HL-60/S4 (cell line): ENCODE results near the gene STMP1.
"Not testable (repeated sequence)": the region's sequence is repeated elsewhere in the genome, so short reads cannot be mapped to it uniquely, and the experiment has no call there.

Experiments
- in situ Hi-C: fragments of 300-500 bp; cut with MboI; formaldehyde crosslinking; loops from 2 replicates; pipeline ENCODE4 v1.14.3; 2022; ENCODE audit warnings: low sequenced_read_pairs

Gene STMP1

DNA sequence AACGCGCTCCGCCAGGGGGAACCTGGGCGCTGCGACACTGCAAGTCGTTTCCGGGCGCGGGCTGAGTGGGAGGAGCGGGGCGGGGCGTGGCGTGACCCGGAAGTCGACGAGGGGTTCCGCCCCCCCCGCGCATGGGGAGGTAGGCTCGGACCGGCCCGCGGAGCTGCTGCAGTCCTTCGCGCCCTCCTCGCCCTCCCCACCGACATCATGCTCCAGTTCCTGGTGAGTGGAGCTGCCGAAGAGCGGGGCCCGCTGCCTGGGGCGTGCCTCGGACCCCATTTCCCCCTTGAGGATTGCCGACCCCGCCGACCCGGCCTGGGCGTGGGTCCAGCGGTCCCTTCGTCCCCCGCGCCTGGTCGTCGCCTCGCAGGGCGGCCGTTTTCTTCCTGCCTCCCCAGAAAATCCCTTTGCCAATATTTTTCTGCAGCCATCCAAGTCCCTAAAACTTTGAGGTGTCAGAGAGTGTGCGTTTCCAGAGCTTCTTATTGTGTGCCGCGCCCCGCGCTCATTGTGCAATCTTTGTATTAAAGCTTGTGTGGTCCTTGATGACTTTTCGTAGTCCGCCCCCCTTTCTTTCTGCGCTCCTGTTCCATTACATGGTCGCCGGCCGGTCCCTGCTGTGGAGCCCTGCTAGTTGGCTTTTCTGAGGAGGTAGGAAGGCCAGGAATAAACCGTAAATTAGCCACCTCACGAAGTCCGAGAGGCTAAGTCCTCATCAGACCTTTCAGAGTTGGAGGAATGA, at the start of gene STMP1:
STMP1 (plus strand) TSS at position 142 of the 742 bp plus-strand sequence.
- in situ Hi-C loops: no loop called here

DNA sequence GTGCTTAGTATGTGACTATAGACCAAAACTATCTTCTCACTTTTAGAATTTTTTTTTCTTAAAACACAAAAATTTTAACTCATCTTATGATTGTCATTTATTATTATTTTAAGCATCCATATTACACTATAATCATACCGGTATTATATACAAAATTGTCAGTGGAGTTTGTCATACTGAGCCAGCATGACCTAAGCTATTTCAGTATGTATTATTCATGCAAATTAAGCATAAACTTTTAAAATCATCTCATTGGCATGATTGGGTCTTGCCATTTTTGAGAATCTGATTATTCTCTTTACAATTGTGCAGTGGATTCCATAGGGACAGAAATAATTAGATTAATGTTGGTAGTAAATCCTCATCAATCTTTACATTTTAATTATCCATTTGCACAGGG, 46.2 kb upstream of the STMP1 start:
- in situ Hi-C loops: no loop called here

DNA sequence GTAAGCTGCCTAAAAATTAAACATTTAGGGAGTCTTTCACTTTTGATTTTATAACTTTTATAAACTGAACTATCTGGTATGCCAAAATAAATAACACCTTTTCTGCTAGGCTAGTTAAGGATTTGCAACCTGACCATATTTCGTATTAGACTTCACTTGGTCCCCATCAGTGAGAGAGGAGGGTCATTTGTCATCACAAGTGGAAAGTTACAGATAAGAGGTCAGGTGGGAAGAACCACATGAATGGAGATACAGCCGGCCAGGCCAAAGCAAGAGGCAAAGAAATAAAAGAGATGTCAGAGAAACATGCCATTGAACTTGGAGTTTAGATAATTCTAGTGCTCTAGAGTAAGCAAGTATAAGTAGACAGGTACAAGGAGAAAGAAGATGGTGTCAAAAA, 44.5 kb upstream of the STMP1 start:
- in situ Hi-C loops: no loop called here

DNA sequence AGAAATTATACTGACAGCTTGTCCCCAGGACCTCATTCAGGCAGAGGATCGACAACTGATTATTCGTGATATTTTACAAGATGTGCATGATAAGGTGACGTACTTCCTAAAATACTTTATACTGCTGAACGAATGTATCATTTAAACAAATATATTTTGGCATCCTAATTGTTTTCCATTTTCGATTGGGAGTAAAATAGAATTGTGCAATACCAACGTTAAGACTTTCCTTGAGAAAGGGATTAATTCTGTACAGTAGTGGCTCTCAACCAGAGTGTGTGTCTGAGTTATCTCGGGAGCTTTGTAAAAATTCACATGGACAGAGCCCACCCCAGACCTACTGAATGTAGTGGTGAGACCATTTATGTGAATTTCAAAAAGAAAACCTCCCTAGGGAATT, 43.8 kb upstream of the STMP1 start:
- in situ Hi-C loops: no loop called here

DNA sequence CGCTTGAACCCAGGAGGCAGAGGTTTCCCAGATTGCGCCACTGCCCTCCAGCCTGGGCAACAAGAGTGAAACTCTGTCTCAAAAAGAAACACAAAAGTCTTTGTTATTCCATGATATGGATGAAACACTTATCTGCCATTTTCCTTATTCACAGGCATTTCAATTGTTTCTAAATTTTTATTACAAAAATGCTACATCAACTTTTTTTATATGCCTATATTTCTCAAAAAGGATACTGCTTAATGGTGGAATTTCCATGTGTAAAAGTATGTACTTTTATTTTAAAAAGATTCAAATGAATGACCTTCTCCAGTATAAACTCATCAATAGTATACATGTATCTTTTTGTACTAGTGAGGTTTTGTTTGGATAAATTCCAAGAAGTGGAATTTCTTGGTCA, 41.9 kb upstream of the STMP1 start:
- in situ Hi-C loops: no loop called here

DNA sequence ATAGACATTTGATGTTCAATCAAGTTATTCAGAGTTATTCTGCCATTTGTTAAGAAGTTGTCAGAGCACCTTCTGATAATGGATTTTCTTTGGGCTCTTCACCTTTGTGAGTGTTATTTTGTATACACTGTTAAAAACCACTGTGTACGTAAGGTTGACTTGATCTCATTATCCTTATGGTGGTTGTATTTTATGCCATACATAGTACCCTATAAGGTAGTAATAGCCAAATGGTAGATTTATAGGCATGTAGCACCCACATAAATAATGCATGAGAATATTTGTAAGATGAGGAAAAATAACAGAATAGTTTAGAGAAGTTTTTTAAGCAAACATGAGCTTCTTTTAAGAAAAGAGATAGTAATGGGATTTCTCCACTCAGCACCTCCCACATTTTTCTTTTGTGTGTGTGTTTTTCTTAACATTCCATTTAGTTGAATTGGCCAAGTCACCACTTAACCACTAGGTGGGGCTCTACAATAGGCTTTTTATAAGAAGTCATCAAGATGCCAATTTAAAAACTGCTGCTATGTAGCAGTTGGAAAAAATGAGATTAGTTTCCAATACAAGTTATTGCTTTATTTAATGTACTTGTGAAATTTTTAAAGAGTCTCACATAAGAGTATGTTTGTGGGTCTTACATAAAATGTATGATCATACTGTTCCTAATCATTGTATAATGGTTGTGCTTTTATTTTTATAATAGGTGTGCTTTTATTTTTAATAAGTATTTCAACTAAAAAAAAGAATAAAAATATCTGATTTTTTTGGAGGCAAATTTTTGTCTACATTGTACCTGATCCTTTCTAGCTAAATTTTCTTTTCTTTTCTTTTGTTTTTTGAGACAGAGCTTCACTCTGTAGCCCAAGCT, 41.1 kb upstream of the STMP1 start:
- in situ Hi-C loops: no loop called here

DNA sequence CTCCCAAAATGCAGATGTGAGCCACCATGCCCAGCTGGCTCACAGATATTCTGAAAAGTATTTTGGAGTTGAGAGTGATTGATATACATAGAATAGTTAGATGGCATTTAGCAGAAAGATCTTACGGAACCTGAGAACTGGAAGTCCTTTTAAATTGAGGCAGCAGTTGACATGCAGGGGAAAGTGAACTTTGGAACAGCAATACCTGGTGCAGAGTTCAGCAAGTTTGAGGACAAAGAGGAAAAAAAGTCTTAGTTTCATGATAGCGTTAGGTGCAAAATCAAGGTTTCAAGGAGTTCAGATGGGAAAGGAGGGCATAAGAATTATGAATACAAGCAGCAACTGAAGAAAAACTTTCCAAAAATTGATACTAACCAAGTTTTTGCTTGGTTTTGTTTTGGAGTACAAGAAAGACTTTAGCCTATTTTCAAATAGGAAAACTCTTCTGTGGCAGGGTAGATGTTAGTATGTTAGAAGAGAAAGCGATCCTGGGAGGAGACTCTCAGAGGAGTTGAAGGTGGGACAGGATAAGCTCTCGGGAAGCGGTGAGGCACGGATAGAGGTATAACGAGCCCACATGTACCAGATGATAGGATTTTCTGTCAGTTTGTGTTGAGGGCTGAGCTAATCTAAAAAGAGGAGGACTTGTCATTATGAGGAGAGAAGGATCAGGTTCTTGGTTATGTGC, 28.0 kb upstream of the STMP1 start:
- in situ Hi-C loops: no loop called here

DNA sequence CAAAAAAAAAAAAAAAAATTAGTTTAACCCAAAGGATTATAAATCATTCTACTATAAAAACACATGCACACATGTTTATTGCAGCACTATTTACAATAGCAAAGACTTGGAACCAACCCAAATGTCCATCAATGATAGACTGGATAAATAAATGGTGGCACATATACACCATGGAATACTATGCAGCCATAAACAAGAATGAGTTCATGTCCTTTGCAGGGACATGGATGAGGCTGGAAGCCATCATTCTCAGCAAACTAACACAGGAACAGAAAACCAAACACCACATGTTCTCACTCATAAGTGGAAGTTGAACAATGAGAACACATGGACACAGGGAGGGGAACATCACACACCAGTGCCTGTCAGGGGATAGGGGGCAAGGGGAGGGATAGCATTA, 22.6 kb upstream of the STMP1 start:
- in situ Hi-C loops: not testable (repeated sequence)

DNA sequence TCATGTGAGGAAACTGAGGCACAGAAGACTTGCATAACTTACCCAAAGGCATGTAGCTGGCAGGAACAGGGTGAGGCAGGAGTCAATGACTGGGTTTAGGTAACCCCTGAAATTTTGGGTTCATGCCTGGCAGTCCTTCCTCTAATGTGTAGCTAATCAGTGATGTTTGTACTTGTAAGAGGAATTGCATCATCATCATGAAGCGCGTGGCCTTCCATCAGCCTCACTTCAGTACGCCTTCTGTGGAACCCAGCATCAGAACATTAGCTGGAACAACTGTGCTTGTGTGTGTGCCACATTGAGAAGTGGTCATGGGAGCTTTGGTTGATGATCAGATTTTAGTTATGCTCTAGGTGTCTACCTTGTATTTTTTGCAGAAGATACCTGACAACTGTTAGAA, 18.2 kb upstream of the STMP1 start:
- in situ Hi-C loops: no loop called here

DNA sequence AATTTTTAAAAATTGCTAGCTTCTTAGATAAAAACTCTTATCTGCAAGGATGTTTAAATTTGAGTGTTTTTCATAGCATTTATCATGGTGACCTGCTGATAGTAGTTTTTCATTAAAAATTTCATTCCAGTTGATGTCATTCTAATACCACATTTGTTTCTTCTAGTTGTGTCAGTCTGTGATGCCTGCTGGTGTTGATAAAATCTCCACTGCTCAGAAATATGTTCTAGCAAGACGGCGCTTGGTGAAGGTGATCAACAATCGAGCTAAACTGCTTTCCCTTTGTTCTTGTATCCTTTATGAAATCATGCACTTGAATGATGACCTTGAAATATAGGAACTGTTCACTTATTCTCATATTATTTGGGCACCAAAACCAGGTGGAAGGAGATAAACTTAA, 17.6 kb upstream of the STMP1 start:
- in situ Hi-C loops: no loop called here

DNA sequence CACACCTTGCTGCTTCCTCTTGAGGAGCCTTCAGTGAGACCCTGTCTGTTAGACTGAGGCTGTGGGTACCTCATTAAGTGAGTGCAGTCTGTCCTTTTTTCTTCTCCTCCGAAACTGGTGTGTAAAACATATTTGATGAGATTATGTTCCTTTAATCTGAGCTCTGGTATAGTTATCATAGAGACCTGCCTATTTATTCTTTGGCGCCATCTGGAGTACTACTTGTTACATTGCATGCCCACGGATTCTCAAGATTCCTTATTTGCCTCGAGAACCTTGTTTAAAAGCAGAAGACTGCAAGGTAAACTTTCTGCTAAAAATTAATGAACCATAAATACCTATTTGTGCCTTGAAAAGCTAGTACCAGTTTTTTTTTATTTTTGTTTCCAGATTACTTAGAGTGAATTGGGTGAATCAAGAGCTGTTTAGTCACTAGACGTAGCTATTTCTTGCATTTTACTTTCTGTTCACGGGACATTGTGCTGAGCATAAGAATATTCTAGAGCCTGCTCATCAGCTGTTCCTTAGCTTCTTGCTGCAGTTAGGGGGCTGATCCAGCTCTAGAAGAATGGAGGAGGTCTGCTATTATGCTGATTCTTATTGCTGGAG, 16.9 kb upstream of the STMP1 start:
- in situ Hi-C loops: no loop called here

DNA sequence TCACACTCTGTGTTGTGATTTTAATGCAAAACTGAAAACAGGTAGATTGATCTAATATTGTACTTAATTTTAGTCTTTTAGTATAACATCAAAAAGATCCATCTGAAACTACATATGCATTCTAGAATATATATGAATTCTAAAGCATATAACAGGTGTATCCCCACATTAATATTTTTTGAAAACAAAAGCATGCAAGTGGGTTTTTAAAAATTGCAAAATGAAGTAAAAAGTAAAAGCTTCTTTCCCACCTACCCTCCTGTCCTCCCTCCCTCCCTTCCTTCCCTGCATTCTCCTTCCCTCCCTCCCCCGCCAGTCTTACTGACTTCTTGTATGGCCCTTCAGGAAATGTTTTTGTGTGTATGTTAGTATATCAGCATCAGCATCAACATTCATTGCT, 14.6 kb upstream of the STMP1 start:
- in situ Hi-C loops: no loop called here

DNA sequence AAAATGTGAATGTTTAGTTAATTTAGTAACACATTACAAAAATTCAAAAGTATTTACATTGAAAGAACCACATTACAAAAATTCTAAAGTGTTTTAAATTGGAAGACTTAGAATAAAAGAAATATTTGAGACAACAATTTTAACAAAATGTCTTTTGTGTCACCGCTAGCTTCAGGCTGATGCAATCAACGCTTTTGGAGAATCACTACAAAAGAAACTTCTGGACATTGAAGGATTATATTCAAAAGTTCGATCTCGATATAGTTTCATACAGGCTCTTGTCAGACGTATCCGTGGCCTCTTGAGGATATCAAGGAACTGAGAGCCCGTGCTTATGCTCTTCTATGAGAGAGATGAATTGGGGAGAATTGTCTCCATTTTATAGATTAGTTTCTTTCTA, 14.1 kb upstream of the STMP1 start:
- in situ Hi-C loops: no loop called here

DNA sequence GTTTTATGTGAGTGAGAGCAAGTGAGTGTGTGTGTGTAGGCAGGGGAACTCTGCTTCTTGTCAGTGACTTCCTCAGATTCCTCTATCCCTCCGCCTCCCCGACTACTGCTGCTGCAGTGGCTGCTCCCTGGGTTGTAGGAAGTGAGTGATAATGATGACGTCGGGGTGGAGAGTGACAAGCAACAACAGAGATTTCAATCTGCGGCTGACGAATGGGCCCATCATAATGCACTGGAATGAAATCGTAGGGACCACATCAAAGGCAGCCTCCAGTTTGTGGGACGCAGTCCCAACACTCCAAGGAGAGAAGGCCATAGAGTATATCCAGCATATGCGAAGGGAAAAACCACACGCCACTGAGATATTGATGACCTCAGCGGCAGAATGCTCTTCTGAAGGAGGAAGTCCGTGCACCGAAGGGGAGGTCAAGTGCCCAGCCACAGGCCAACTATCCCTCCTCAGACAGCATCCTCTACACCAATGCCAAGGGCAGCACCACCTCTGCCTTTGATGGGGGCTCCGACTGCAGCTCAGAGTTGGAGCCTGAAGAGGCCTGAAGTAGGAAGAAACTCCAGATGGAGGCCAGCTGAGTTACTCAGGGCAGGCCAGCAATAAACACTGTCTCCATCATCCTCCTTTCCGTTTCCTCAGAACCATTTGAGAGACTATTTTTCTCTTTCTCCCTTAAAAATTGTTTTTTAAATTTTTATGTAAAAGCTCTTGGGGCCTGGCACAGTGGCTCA, 11.3 kb upstream of the STMP1 start:
- in situ Hi-C loops: no loop called here

DNA sequence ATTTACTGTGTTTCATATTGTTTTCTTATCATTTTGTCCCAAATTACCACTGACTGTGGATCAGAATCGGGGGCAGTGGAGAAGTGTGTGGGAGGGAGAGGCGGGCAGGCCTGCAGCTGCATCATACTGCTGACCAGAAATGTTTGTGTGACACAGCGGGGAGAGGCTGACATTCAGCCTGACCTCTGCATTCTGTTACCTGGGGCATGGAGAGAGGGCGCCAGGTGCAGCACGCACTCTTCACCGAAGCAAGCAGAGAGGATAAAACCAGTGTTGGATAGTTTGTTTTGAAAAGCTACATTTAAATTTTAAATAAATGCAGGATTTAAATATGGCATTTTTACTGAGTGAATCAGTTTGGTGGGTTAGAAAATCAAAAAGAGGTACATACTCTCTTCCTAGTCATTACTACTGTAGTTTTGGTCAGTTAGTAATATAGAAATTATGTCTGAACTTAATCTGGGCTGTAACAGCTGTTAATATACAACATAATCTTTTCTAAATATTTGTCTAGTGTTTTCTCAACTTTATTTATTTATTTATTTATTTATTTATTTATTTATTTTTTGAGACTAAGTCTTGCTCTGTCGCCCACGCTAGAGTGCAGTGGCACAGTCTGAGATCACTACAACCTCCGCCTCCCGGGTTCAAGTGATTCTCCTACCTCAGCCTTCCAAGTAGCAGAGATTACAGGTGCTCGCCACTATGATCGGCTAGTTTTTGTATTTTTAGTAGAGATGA, 8.8 kb upstream of the STMP1 start:
- in situ Hi-C loops: no loop called here

DNA sequence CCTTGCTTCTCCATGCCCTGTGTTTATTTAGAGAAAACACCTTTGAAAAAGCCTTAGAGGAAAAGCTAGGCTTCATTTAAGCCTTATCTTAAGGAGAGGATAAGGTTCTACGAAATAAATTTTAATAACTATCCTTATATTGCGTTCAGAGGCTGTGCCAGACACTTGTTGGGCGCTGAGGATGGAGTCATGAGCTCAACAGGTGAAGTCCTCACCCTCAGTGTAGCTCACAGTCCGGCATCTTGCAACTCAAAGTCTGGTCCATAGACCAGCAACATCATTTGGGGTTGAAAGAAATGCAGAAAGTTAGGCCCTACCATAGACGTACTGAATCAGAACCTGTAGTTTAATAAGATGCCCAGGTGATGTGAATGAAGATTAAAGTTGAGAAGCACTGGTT, 3.8 kb upstream of the STMP1 start:
- in situ Hi-C loops: no loop called here

DNA sequence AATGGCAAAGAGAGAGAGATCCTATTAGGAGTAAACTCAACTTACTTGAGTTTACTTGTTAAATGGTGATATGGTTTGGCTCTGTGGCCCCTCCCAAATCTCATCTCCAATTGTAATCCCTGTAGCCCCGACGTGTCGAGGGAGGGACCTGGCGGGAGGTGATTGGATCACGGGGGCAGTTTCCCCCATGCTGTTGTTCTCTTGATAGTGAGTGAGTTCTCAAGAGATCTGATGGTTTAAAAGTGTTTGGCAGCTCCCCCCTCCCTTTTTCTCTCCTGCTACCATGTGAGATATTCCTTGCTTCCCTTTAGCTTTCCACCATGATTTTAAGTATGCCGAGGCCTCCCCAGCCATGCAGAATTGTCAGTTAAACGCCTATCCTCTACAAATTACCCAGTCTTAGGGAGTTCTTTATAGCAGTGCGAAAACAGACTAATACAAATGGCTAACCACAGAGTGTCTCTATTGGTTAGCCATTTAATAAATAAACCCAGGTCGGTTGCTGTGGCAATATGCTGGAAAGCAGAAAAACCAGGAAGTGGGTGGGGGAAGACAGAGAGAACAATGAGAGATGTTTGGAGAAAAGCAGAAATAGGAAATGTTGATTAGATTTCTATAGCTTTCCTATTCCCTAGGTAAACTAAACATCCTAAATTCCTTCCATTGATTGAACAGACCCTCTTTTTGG, 3.0 kb upstream of the STMP1 start:
- in situ Hi-C loops: no loop called here

DNA sequence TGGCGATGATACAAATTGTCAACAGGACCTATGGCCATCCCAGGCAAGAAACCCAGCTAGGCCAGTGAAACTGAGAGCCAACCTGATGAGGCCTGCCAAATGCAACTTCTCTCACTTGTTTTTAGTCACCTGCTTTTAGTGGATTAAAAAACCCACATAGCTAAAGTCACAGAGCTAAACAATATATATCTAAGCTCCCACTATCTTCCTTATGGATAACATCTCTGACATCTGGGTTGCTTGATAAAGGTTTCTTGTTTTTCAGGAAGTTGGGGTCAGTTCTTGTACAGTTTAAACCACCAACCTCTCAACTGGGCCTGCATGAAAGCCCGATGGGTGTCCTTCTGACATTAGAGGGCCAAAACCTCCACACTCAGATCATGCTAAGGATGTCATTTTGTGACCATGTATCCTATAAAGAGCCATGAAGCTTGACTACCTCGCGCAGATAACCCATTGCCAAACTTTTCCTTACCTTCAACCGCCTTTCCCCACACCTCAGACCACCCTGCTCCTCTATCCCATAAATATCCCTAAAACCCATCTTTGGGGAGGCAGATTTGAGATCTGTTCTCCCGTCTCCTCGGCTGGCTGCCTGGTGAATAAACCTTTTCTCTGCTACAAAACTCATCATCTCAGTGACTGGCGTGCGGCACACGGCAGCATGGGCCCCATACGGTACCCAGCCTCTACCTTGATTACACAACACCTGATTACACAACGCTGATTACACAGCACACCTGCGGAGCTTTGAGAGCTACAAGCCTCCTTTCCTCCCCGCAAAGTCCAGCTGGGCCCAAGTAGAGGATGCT, 797 bp upstream of the STMP1 start:
- in situ Hi-C loops: no loop called here

DNA sequence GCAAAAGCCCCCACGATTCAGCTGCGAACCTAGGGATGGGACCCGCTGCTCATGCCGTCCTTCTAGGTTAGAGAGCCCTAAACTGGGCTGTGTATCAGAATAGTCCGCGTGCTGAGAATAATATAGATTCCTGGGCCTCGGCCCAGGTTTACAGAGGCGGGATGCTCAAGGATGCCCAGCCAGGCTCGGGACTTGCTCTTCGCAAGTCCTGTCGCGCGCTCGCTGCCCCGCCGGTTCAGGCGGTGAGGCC, 266 bp upstream of the STMP1 start:
- in situ Hi-C loops: no loop called here
